Measurements from ENCODE around the gene RXYLT1. TPM values are rescaled to one million over a fixed set of nuclear protein-coding genes. Genes with fewer than 3 reads are reported as not detected.

RXYLT1 gene
- 10.6 TPM in 2 replicates for total RNA-seq

GRCh38 chr12:63779498-63780481 lies at the start of gene RXYLT1:
RXYLT1 (plus strand) TSS chr12:63779909; CDS start chr12:63779961, 52 bp downstream.

GRCh38 chr12:63844391-63845341 lies 65.0 kb downstream of the RXYLT1 start, which contains the start of gene SRGAP1:
SRGAP1 (plus strand) TSS chr12:63844700; CDS start chr12:63844817, 117 bp downstream.

Other genes with a start within 250 kb of the RXYLT1 start
- 1.4 and 2.0 TPM in 2 replicates for gene DPY19L2, start 111.4 kb upstream of the RXYLT1 start, total RNA-seq
- gene SRGAP1, start 64.8 kb downstream of the RXYLT1 start, total RNA-seq = 5.8 and 12.3 TPM in 2 replicates

All from aortic smooth muscle cell (primary cell).